ENCODE results near the gene DNAJC17. TPM values are rescaled to one million over a fixed set of nuclear protein-coding genes. Genes with fewer than 3 reads are reported as not detected.

Gene DNAJC17
- total RNA-seq, 6 experiments from 2014 or later, result 25.9 to 39.9 (median 29.6) TPM

- no peak for DNase-seq
- Mint-ChIP-seq H3K4me1 (ENCODE audit: low read depth) (peaks cover 41% of the 10 kb centered on the region), H3K36me3 (ENCODE audit: low read depth) (peaks cover 10% of the 10 kb centered on the region), H3K27me3 (ENCODE audit: insufficient read depth) (no peaks in the 10 kb centered on the region), H3K27ac (no peak overlapping the region), H3K9me3 (no peaks in the 10 kb centered on the region), H3K4me3 (no peak overlapping the region)
- no peak for TF ChIP-seq CTCF (IDR thresholded peaks at IDR 0.05)
Observed at GRCh38 chr15:40789999-40790398, 17.3 kb downstream of the DNAJC17 start.

GRCh38 chr15:40789119-40789518 lies 18.2 kb downstream of the DNAJC17 start:
- Mint-ChIP-seq H3K4me3 (no peak overlapping the region), H3K27me3 (ENCODE audit: insufficient read depth) (no peaks in the 10 kb centered on the region), H3K27ac (no peak overlapping the region), H3K9me3 (no peaks in the 10 kb centered on the region), H3K4me1 (ENCODE audit: low read depth) (peaks cover 40% of the 10 kb centered on the region), H3K36me3 (ENCODE audit: low read depth) (peaks cover 10% of the 10 kb centered on the region)
- TF ChIP-seq CTCF (IDR thresholded peaks at IDR 0.05), result no peak
- no peak for DNase-seq

GRCh38 chr15:40787991-40788390 lies 19.3 kb downstream of the DNAJC17 start:
- no peak for TF ChIP-seq CTCF (IDR thresholded peaks at IDR 0.05)
- Mint-ChIP-seq H3K4me3 (no peak overlapping the region), H3K27ac (no peak overlapping the region), H3K4me1 (ENCODE audit: low read depth) (peaks cover 29% of the 10 kb centered on the region), H3K36me3 (ENCODE audit: low read depth) (peaks cover 6% of the 10 kb centered on the region), H3K27me3 (ENCODE audit: insufficient read depth) (no peaks in the 10 kb centered on the region), H3K9me3 (no peaks in the 10 kb centered on the region)
- DNase-seq, result no peak

- H3K9me3 Mint-ChIP-seq, result no peaks in the 10 kb centered on the region
- H3K27ac Mint-ChIP-seq, result peak overlapping the region; percentile 32; the same call in 1 of the 2 replicates
- DNase-seq, result peak; percentile 27
- no peak overlapping the region for H3K4me3 Mint-ChIP-seq
- H3K36me3 Mint-ChIP-seq (ENCODE audit: low read depth), result 0 out of 2 replicates have a peak, but pooled peaks cover 4% of the 10 kb centered on the region
- H3K27me3 Mint-ChIP-seq (ENCODE audit: insufficient read depth), result no peaks in the 10 kb centered on the region
- no peak for TF ChIP-seq CTCF (IDR thresholded peaks at IDR 0.05)
- H3K4me1 Mint-ChIP-seq (ENCODE audit: low read depth), result peaks cover 23% of the 10 kb centered on the region
Observed at GRCh38 chr15:40787344-40787841, 19.9 kb downstream of the DNAJC17 start.

GRCh38 chr15:40785814-40786213 lies 21.5 kb downstream of the DNAJC17 start:
- peaks cover 18% of the 10 kb centered on the region for H3K4me1 Mint-ChIP-seq (ENCODE audit: low read depth)
- no peaks in the 10 kb centered on the region for H3K9me3 Mint-ChIP-seq
- H3K27me3 Mint-ChIP-seq (ENCODE audit: insufficient read depth), result no peaks in the 10 kb centered on the region
- DNase-seq, result no peak
- H3K27ac Mint-ChIP-seq, result no peak overlapping the region; the same call in 1 of the 2 replicates
- TF ChIP-seq CTCF (IDR thresholded peaks at IDR 0.05), result no peak
- no peak overlapping the region for H3K4me3 Mint-ChIP-seq
- H3K36me3 Mint-ChIP-seq (ENCODE audit: low read depth), result no peaks in the 10 kb centered on the region

GRCh38 chr15:40785164-40785563 lies 22.1 kb downstream of the DNAJC17 start:
- Mint-ChIP-seq H3K9me3 (no peaks in the 10 kb centered on the region), H3K4me1 (ENCODE audit: low read depth) (peaks cover 14% of the 10 kb centered on the region), H3K27me3 (ENCODE audit: insufficient read depth) (no peaks in the 10 kb centered on the region), H3K36me3 (ENCODE audit: low read depth) (no peaks in the 10 kb centered on the region), H3K27ac (no peak overlapping the region; the same call in 1 of the 2 replicates), H3K4me3 (no peak overlapping the region)
- TF ChIP-seq CTCF (IDR thresholded peaks at IDR 0.05), result peak; percentile 37
- no peak for DNase-seq
